Sigmoid colon (tissue), 3 donors: ENCODE data around the gene TCF7.

ENCODE experiments used
- POLR2A ChIP-seq, 2 donors: fragments of 450-650 bp; IDR thresholded peaks; one replicate each; pipeline ENCODE4 v1.6.1; 2016; ENCODE audit warnings: antibody characterized with exemption in 2 of 2, mild to moderate bottlenecking in 2 of 2, moderate library complexity in 2 of 2
- TF ChIP-seq, protein P1 (sequence below), 4 experiments: fragments of 450-650 bp in 3 of 4; fragments of 200-600 bp in 1 of 4; IDR thresholded peaks; one replicate each; pipeline ENCODE4 v1.5.1; 2016 to 2019; ENCODE audit warnings: antibody characterized with exemption in 4 of 4, mild to moderate bottlenecking in 3 of 4, moderate library complexity in 2 of 4

DNA sequence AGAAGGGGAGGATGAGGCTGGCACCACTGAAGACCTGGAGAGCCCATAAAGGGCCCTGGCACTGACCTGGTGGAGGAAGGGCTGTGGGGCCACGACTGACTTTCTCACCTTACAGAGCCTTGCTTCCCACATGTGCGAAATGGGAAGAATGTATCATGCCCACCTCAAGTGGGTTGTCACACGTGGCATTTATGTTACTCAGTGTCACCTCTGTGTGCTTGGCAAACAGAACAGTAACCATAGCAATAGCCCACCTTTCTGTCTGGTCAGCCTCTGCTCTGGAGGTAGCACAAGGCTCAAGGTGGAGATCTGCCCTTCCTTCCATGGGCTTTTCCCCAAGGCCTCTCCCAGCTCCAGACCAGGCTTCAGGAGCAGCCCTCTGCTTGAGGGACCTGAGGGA lies 16.7 kb downstream of the TCF7 start:
- TF ChIP-seq, protein P1, sequence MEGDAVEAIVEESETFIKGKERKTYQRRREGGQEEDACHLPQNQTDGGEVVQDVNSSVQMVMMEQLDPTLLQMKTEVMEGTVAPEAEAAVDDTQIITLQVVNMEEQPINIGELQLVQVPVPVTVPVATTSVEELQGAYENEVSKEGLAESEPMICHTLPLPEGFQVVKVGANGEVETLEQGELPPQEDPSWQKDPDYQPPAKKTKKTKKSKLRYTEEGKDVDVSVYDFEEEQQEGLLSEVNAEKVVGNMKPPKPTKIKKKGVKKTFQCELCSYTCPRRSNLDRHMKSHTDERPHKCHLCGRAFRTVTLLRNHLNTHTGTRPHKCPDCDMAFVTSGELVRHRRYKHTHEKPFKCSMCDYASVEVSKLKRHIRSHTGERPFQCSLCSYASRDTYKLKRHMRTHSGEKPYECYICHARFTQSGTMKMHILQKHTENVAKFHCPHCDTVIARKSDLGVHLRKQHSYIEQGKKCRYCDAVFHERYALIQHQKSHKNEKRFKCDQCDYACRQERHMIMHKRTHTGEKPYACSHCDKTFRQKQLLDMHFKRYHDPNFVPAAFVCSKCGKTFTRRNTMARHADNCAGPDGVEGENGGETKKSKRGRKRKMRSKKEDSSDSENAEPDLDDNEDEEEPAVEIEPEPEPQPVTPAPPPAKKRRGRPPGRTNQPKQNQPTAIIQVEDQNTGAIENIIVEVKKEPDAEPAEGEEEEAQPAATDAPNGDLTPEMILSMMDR (IDR thresholded peaks at IDR 0.05) = no peak
- TF ChIP-seq POLR2A (IDR thresholded peaks at IDR 0.05) = no peak
